Embryonic facial prominence (tissue), 1 donor: Measurements from ENCODE around the gene DUSP7.

ENCODE experiments used
- DNase-seq: peaks from one replicate; pipeline ENCODE4 v3.0.0-alpha.2; 2016; ENCODE audit errors: extremely low spot score

DUSP7 gene

GRCh38 chr3:52086976-52087663 lies 30.7 kb upstream of the DUSP7 start:
- no peak for DNase-seq

GRCh38 chr3:52086461-52086860 lies 30.1 kb upstream of the DUSP7 start:
- DNase-seq: no peak

- DNase-seq: no peak
Observed at GRCh38 chr3:52085681-52086282, 29.4 kb upstream of the DUSP7 start.

- no peak for DNase-seq
Observed at GRCh38 chr3:52084954-52085680, 28.7 kb upstream of the DUSP7 start.

- no peak for DNase-seq
Observed at GRCh38 chr3:52084216-52084945, 28.0 kb upstream of the DUSP7 start.

- DNase-seq: no peak
Observed at GRCh38 chr3:52083556-52084087, 27.3 kb upstream of the DUSP7 start.

GRCh38 chr3:52082951-52083350 lies 26.6 kb upstream of the DUSP7 start:
- no peak for DNase-seq

- no peak for DNase-seq
Observed at GRCh38 chr3:52080830-52081719, 24.7 kb upstream of the DUSP7 start.

- DNase-seq: no peak
Observed at GRCh38 chr3:52079958-52080357, 23.6 kb upstream of the DUSP7 start.

- DNase-seq: no peak
Observed at GRCh38 chr3:52078781-52079560, 22.6 kb upstream of the DUSP7 start.

GRCh38 chr3:52077925-52078324 lies 21.6 kb upstream of the DUSP7 start:
- no peak for DNase-seq

GRCh38 chr3:52076896-52077780 lies 20.8 kb upstream of the DUSP7 start:
- no peak for DNase-seq

GRCh38 chr3:52073490-52073889 lies 17.1 kb upstream of the DUSP7 start:
- DNase-seq: no peak

- DNase-seq: no peak
Observed at GRCh38 chr3:52072471-52072870, 16.1 kb upstream of the DUSP7 start.

- no peak for DNase-seq
Observed at GRCh38 chr3:52072020-52072419, 15.6 kb upstream of the DUSP7 start.

GRCh38 chr3:52070724-52071621 lies 14.6 kb upstream of the DUSP7 start:
- DNase-seq: no peak

GRCh38 chr3:52069855-52070254 lies 13.5 kb upstream of the DUSP7 start:
- DNase-seq: no peak

- DNase-seq: no peak
Observed at GRCh38 chr3:52069135-52069534, 12.8 kb upstream of the DUSP7 start.
